Measurements from ENCODE around the gene SLC49A4. TPM values are rescaled to one million over a fixed set of nuclear protein-coding genes. Genes with fewer than 3 reads are reported as not detected.

The SLC49A4 gene
- total and polyA plus RNA-seq, 2 experiments from 2014 or later, result 16.4 to 20.8 TPM

GRCh38 chr3:122810734-122811133 lies 15.9 kb downstream of the SLC49A4 start:
- Histone ChIP-seq H3K27ac (no peak overlapping the region), H3K27me3 (peaks cover 4% of the 10 kb centered on the region), H3K4me1 (ENCODE audit: low read depth) (no peaks in the 10 kb centered on the region), H3K36me3 (no peaks in the 10 kb centered on the region), H3K9me3 (ENCODE audit: low read depth) (no peaks in the 10 kb centered on the region), H3K4me3 (no peak overlapping the region)
- no peak for TF ChIP-seq CTCF (IDR thresholded peaks at IDR 0.05; ENCODE audit: low read depth, low read length)
- DNase-seq (ENCODE audit: low read depth in 1 of 2, low spot score in 1 of 2), result no peak

GRCh38 chr3:122816587-122816986 lies 21.7 kb downstream of the SLC49A4 start:
- Histone ChIP-seq H3K36me3 (no peaks in the 10 kb centered on the region), H3K27ac (no peak overlapping the region), H3K27me3 (no peaks in the 10 kb centered on the region), H3K4me1 (ENCODE audit: low read depth) (no peaks in the 10 kb centered on the region), H3K4me3 (no peak overlapping the region), H3K9me3 (ENCODE audit: low read depth) (no peaks in the 10 kb centered on the region)
- no peak for TF ChIP-seq CTCF (IDR thresholded peaks at IDR 0.05; ENCODE audit: low read depth, low read length)
- no peak for DNase-seq (ENCODE audit: low read depth in 1 of 2, low spot score in 1 of 2)

GRCh38 chr3:122824465-122825381 lies 29.9 kb downstream of the SLC49A4 start:
- Histone ChIP-seq H3K27ac (no peak overlapping the region), H3K9me3 (ENCODE audit: low read depth) (no peaks in the 10 kb centered on the region), H3K4me1 (ENCODE audit: low read depth) (no peaks in the 10 kb centered on the region), H3K36me3 (no peaks in the 10 kb centered on the region), H3K27me3 (no peaks in the 10 kb centered on the region), H3K4me3 (no peak overlapping the region)
- DNase-seq (ENCODE audit: low read depth in 1 of 2, low spot score in 1 of 2), result no peak
- no peak for TF ChIP-seq CTCF (IDR thresholded peaks at IDR 0.05; ENCODE audit: low read depth, low read length)

- H3K4me1 ChIP-seq (ENCODE audit: low read depth), result no peaks in the 10 kb centered on the region
- no peak overlapping the region for H3K4me3 ChIP-seq
- H3K27ac ChIP-seq, result no peak overlapping the region
- no peaks in the 10 kb centered on the region for H3K36me3 ChIP-seq
- no peaks in the 10 kb centered on the region for H3K27me3 ChIP-seq
- TF ChIP-seq CTCF (IDR thresholded peaks at IDR 0.05; ENCODE audit: low read depth, low read length), result no peak
- DNase-seq (ENCODE audit: low read depth in 1 of 2, low spot score in 1 of 2), result no peak
- no peaks in the 10 kb centered on the region for H3K9me3 ChIP-seq (ENCODE audit: low read depth)
These were observed 30.6 kb downstream of the SLC49A4 start for GRCh38 chr3:122825460-122825859.

GRCh38 chr3:122826278-122826677 lies 31.4 kb downstream of the SLC49A4 start:
- Histone ChIP-seq H3K9me3 (ENCODE audit: low read depth) (no peaks in the 10 kb centered on the region), H3K36me3 (no peaks in the 10 kb centered on the region), H3K27me3 (no peaks in the 10 kb centered on the region), H3K27ac (no peak overlapping the region), H3K4me1 (ENCODE audit: low read depth) (no peaks in the 10 kb centered on the region), H3K4me3 (no peak overlapping the region)
- TF ChIP-seq CTCF (IDR thresholded peaks at IDR 0.05; ENCODE audit: low read depth, low read length), result no peak
- DNase-seq (ENCODE audit: low read depth in 1 of 2, low spot score in 1 of 2), result no peak

Data from cardiac muscle cell (in vitro differentiated cells and primary cell).